ENCODE data around the gene EDC4. TPM values are rescaled to one million over a fixed set of nuclear protein-coding genes. Genes with fewer than 3 reads are reported as not detected.

The EDC4 gene
- total and polyA plus RNA-seq, 9 of the 15 experiments (the other 6 are each of a cell fraction or from before 2014, with no cell fraction given), result 1.1 to 131 (median 74.0) TPM

- peak in 1 of 2 experiments; percentile 79; a peak in 1 of 4 replicates for TF ChIP-seq TBL1XR1 (IDR thresholded peaks at IDR 0.05; ENCODE audit: low read length in 2 of 2)
- no peak for TF ChIP-seq MCM5 (IDR thresholded peaks at IDR 0.05; ENCODE audit: low read depth)
- TF ChIP-seq NBN (IDR thresholded peaks at IDR 0.05; ENCODE audit: low read depth), result no peak
- peak; percentile 83 for TF ChIP-seq POLR2B (IDR thresholded peaks at IDR 0.05; ENCODE audit: low read depth, partially characterized antibody)
- TF ChIP-seq THAP7 (CRISPR knock-in tag; IDR thresholded peaks at IDR 0.05), result no peak
- TF ChIP-seq POLR2G (IDR thresholded peaks at IDR 0.05; ENCODE audit: low read depth, low read length), result peak; percentile 99
- TF ChIP-seq POLR2A (conservative IDR thresholded peaks at IDR 0.05), result peak; percentile 90
- TF ChIP-seq GATA2 (CRISPR knock-in tag; IDR thresholded peaks at IDR 0.05), result no peak
- peak; percentile 49; the same call in 1 of the 2 replicates for TF ChIP-seq RUNX1 (IDR thresholded peaks at IDR 0.05; ENCODE audit: low read depth)
- no peak for TF ChIP-seq ZBTB12 (CRISPR knock-in tag; IDR thresholded peaks at IDR 0.05)
- TF ChIP-seq CREB1 (IDR thresholded peaks at IDR 0.05), result peak; percentile 55
- TF ChIP-seq CREB1 (CRISPR knock-in tag; IDR thresholded peaks at IDR 0.05), result peak; percentile 69; the same call in 1 of the 2 replicates
- TF ChIP-seq SAP30 (IDR thresholded peaks at IDR 0.05; ENCODE audit: borderline replicate concordance, insufficient read depth, low read depth, low read length, poor library complexity, severe bottlenecking), result peak; percentile 83
- peak; percentile 62 for TF ChIP-seq BHLHE40 (IDR thresholded peaks at IDR 0.05; ENCODE audit: low read length)
- TF ChIP-seq ZHX1 (conservative IDR thresholded peaks at IDR 0.05; ENCODE audit: low read length), result peak; percentile 94
- TF ChIP-seq TBP (optimal IDR thresholded peaks at IDR 0.05; ENCODE audit: low read depth, low read length), result peak; percentile 94
- TF ChIP-seq ETS1 (conservative IDR thresholded peaks at IDR 0.05; ENCODE audit: control insufficient read depth, low read depth, low read length), result peak; percentile 94; the same call in 1 of the 2 replicates
- TF ChIP-seq SREBF1 (IDR thresholded peaks at IDR 0.05; ENCODE audit: borderline replicate concordance, low read depth, low read length), result 0 out of 2 replicates have a peak, but pooled peaks have one; percentile 57
- TF ChIP-seq USF1 (CRISPR knock-in tag; IDR thresholded peaks at IDR 0.05), result peak; percentile 19; the same call in 1 of the 2 replicates
- peak; percentile 82 for TF ChIP-seq GABPB1 (CRISPR knock-in tag; IDR thresholded peaks at IDR 0.05)
- TF ChIP-seq SAFB (IDR thresholded peaks at IDR 0.05; ENCODE audit: borderline replicate concordance, low read depth, low read length), result no peak
- TF ChIP-seq ZSCAN29 (IDR thresholded peaks at IDR 0.05), result peak; percentile 82
- TF ChIP-seq LCOR (CRISPR knock-in tag; IDR thresholded peaks at IDR 0.05), result peak; percentile 56
These were observed 39.2 kb upstream of the EDC4 start (continued) for GRCh38 chr16:67833415-67834241.
